HG02610 (cell line): ENCODE measurements around the gene SERPINA9.
"Not testable (repeated sequence)": the region's sequence is repeated elsewhere in the genome, so short reads cannot be mapped to it uniquely, and the experiment has no call there.

ENCODE experiments used
- ATAC-seq: cut with Tn5 transposase; IDR thresholded peaks from one replicate; pipeline ENCODE4 v1.9.1; 2021; ENCODE audit warnings: mild to moderate bottlenecking, moderate library complexity; ENCODE audit not compliant: unreplicated experiment

Gene SERPINA9

GRCh38 chr14:94476023-94476422 lies at the start of gene SERPINA9:
Gene SERPINA9, minus strand, starts transcription at chr14:94476197. Its CDS starts 6,357 bp downstream, at chr14:94469840.
- no peak for ATAC-seq

GRCh38 chr14:94524093-94524492 lies 48.1 kb upstream of the SERPINA9 start:
- ATAC-seq: no peak

- ATAC-seq: no peak
These were observed 47.3 kb upstream of the SERPINA9 start for GRCh38 chr14:94523265-94523664.

- ATAC-seq: no peak
These were observed 46.2 kb upstream of the SERPINA9 start for GRCh38 chr14:94522115-94522724.

GRCh38 chr14:94521375-94522114 lies 45.5 kb upstream of the SERPINA9 start:
- ATAC-seq: no peak

GRCh38 chr14:94517641-94518257 lies 41.8 kb upstream of the SERPINA9 start:
- no peak for ATAC-seq

GRCh38 chr14:94517248-94517640 lies 41.2 kb upstream of the SERPINA9 start:
- ATAC-seq: no peak

- ATAC-seq: no peak
These were observed 39.9 kb upstream of the SERPINA9 start for GRCh38 chr14:94515856-94516255.

- ATAC-seq: no peak
These were observed 39.4 kb upstream of the SERPINA9 start for GRCh38 chr14:94515426-94515825.

GRCh38 chr14:94514351-94514750 lies 38.4 kb upstream of the SERPINA9 start:
- ATAC-seq: no peak

- ATAC-seq: not testable (repeated sequence)
These were observed 34.5 kb upstream of the SERPINA9 start for GRCh38 chr14:94510481-94510880.

- no peak for ATAC-seq
These were observed 33.4 kb upstream of the SERPINA9 start, which contains the start of gene SERPINA12 for GRCh38 chr14:94509356-94509755. Gene SERPINA12, minus strand, starts transcription at chr14:94509469. Its CDS starts 11,072 bp downstream, at chr14:94498397.

- no peak for ATAC-seq
These were observed 29.6 kb upstream of the SERPINA9 start for GRCh38 chr14:94505641-94506040.

- no peak for ATAC-seq
These were observed 29.2 kb upstream of the SERPINA9 start for GRCh38 chr14:94505206-94505605.

GRCh38 chr14:94501588-94502516 lies 25.9 kb upstream of the SERPINA9 start:
- no peak for ATAC-seq

GRCh38 chr14:94500264-94500663 lies 24.3 kb upstream of the SERPINA9 start:
- ATAC-seq: no peak

GRCh38 chr14:94499673-94500072 lies 23.7 kb upstream of the SERPINA9 start:
- ATAC-seq: no peak

GRCh38 chr14:94498215-94498614 lies 22.2 kb upstream of the SERPINA9 start:
- ATAC-seq: no peak

GRCh38 chr14:94494085-94494484 lies 18.1 kb upstream of the SERPINA9 start:
- no peak for ATAC-seq

- no peak for ATAC-seq
These were observed 15.5 kb upstream of the SERPINA9 start for GRCh38 chr14:94491511-94491910.

- ATAC-seq: no peak
These were observed 13.3 kb upstream of the SERPINA9 start for GRCh38 chr14:94489336-94489735.
